Measurements from ENCODE around the gene TIMM44.

TIMM44 gene

GRCh38 chr19:7901337-7901736, 42.1 kb downstream of the TIMM44 start:
- no peak for TF ChIP-seq CTCF (IDR thresholded peaks at IDR 0.05; ENCODE audit: low read depth, low read length)
- H3K4me3 ChIP-seq (ENCODE audit: low read depth, low read length) = no peak overlapping the region

GRCh38 chr19:7900931-7901330, 42.5 kb downstream of the TIMM44 start:
- TF ChIP-seq CTCF (IDR thresholded peaks at IDR 0.05; ENCODE audit: low read depth, low read length) = no peak
- H3K4me3 ChIP-seq (ENCODE audit: low read depth, low read length) = no peak overlapping the region

GRCh38 chr19:7900401-7900870, 43.0 kb downstream of the TIMM44 start:
- no peak overlapping the region for H3K4me3 ChIP-seq (ENCODE audit: low read depth, low read length)
- no peak for TF ChIP-seq CTCF (IDR thresholded peaks at IDR 0.05; ENCODE audit: low read depth, low read length)

GRCh38 chr19:7899751-7900378, 43.6 kb downstream of the TIMM44 start:
- no peak for TF ChIP-seq CTCF (IDR thresholded peaks at IDR 0.05; ENCODE audit: low read depth, low read length)
- H3K4me3 ChIP-seq (ENCODE audit: low read depth, low read length) = no peak overlapping the region

GRCh38 chr19:7898967-7899366, 44.5 kb downstream of the TIMM44 start:
- no peak for TF ChIP-seq CTCF (IDR thresholded peaks at IDR 0.05; ENCODE audit: low read depth, low read length)

GRCh38 chr19:7897292-7897691, 46.2 kb downstream of the TIMM44 start:
- TF ChIP-seq CTCF (IDR thresholded peaks at IDR 0.05; ENCODE audit: low read depth, low read length) = no peak
- no peak overlapping the region for H3K4me3 ChIP-seq (ENCODE audit: low read depth, low read length)

More at GRCh38 chr19:7898967-7899366, 44.5 kb downstream of the TIMM44 start:
- no peak overlapping the region for H3K4me3 ChIP-seq (ENCODE audit: low read depth, low read length)

- TF ChIP-seq CTCF (IDR thresholded peaks at IDR 0.05; ENCODE audit: low read depth, low read length) = no peak
- H3K4me3 ChIP-seq (ENCODE audit: low read depth, low read length) = no peak overlapping the region
Observed at GRCh38 chr19:7895565-7895964, 47.9 kb downstream of the TIMM44 start.

All from WI38 (cell line).